Uterus (tissue), 4 donors: ENCODE results near the gene ESPN. TPM values are rescaled to one million over a fixed set of nuclear protein-coding genes. Genes with fewer than 3 reads are reported as not detected.

Experiments
- DNase-seq, 2 donors: peaks; one replicate each; pipeline ENCODE4 v3.0.0-alpha.2; 2019 to 2020
- H3K27ac ChIP-seq, 2 donors: fragments of 200-600 bp; sonication (generic); 1 replicate in 1 of 2; 2 replicates in 1 of 2; pipeline ENCODE4 v1.5.1; 2016 to 2018
- H3K27me3 ChIP-seq, 2 donors: fragments of 200-600 bp; sonication (generic); one replicate each; pipeline ENCODE4 v1.5.1; 2018 to 2019; ENCODE audit warnings: control low read depth in 1 of 2
- H3K36me3 ChIP-seq, 2 donors: fragments of 200-600 bp; sonication (generic); one replicate each; pipeline ENCODE4 v1.5.1; 2019; ENCODE audit warnings: control low read depth in 1 of 2
- H3K4me1 ChIP-seq, 2 donors: fragments of 200-600 bp; sonication (generic); one replicate each; pipeline ENCODE4 v1.5.1; 2018 to 2019; ENCODE audit warnings: control low read depth in 1 of 2
- H3K4me3 ChIP-seq, 2 donors: fragments of 200-600 bp; sonication (generic); 1 replicate in 1 of 2; 2 replicates in 1 of 2; pipeline ENCODE4 v1.5.1; 2018 to 2019; ENCODE audit warnings: mild to moderate bottlenecking in 1 of 2
- H3K9me3 ChIP-seq, 2 donors: fragments of 200-600 bp; sonication (generic); one replicate each; pipeline ENCODE4 v1.5.1; 2019; ENCODE audit warnings: control low read depth in 1 of 2
- POLR2A ChIP-seq, 2 donors: fragments of 450-650 bp; IDR thresholded peaks; one replicate each; pipeline ENCODE4 v1.6.1; 2016; ENCODE audit warnings: antibody characterized with exemption in 2 of 2, mild to moderate bottlenecking in 1 of 2, moderate library complexity in 1 of 2
- intact Hi-C: fragments of 100-400 bp; cut with DNase I; formaldehyde crosslinking; loops from one replicate; pipeline ENCODE4 v1.15.1; 2023; ENCODE audit warnings: low total_unique reads
- total RNA-seq, 4 donors: library from RNA; depleted of rRNA in 3 of 4; stranded (reverse); fragments of >200 nt in 3 of 4; gene quantifications; one replicate each; pipeline versions ENCODE4 v1.1.0 to v1.2.4, GENCODE V29; 2014 to 2023
- TF ChIP-seq, protein P1 (sequence below), 4 experiments: fragments of 200-600 bp in 2 of 4; fragments of 450-650 bp in 2 of 4; sonication (generic) in 2 of 4; IDR thresholded peaks; one replicate each; pipeline ENCODE4 v1.5.1; 2016 to 2019; ENCODE audit warnings: antibody characterized with exemption in 4 of 4, mild to moderate bottlenecking in 2 of 4, moderate library complexity in 1 of 4
- donor health status: DM: yes; HTN: yes; CAD: no.

Gene ESPN
- total RNA-seq, 4 donors from 2014 or later, result 0.58 to 2.5 TPM; not detected in 2

DNA sequence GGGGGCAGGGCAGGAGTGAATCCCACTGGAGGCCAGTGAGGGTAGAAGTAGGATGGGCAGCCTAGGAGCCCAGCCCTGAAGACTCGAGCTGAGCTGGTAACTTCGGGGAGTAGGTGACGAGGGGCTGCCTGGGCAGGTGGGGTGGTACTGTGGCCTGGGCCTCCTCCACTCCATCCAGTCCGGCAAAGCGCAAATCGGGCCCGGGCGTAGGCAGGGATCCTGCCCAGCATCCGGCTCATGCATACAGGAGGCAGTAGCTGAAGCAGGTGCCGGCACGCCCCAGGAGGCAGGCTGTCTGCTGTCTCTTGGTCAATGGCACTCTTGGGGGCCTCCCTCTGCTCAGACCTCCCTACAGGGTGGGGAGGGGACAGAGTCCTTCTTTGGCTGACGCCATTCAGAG is 42.6 kb downstream of the ESPN start:
- no peak for TF ChIP-seq POLR2A (IDR thresholded peaks at IDR 0.05)
- TF ChIP-seq, protein P1, sequence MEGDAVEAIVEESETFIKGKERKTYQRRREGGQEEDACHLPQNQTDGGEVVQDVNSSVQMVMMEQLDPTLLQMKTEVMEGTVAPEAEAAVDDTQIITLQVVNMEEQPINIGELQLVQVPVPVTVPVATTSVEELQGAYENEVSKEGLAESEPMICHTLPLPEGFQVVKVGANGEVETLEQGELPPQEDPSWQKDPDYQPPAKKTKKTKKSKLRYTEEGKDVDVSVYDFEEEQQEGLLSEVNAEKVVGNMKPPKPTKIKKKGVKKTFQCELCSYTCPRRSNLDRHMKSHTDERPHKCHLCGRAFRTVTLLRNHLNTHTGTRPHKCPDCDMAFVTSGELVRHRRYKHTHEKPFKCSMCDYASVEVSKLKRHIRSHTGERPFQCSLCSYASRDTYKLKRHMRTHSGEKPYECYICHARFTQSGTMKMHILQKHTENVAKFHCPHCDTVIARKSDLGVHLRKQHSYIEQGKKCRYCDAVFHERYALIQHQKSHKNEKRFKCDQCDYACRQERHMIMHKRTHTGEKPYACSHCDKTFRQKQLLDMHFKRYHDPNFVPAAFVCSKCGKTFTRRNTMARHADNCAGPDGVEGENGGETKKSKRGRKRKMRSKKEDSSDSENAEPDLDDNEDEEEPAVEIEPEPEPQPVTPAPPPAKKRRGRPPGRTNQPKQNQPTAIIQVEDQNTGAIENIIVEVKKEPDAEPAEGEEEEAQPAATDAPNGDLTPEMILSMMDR (IDR thresholded peaks at IDR 0.05), result no peak
- DNase-seq, result no peak
- intact Hi-C loops, result no loop called here
- Histone ChIP-seq H3K27me3 (no peaks in the 10 kb centered on the region), H3K9me3 (no peaks in the 10 kb centered on the region), H3K27ac (no peak overlapping the region), H3K4me1 (no peaks in the 10 kb centered on the region), H3K36me3 (no peaks in the 10 kb centered on the region), H3K4me3 (no peak overlapping the region)

DNA sequence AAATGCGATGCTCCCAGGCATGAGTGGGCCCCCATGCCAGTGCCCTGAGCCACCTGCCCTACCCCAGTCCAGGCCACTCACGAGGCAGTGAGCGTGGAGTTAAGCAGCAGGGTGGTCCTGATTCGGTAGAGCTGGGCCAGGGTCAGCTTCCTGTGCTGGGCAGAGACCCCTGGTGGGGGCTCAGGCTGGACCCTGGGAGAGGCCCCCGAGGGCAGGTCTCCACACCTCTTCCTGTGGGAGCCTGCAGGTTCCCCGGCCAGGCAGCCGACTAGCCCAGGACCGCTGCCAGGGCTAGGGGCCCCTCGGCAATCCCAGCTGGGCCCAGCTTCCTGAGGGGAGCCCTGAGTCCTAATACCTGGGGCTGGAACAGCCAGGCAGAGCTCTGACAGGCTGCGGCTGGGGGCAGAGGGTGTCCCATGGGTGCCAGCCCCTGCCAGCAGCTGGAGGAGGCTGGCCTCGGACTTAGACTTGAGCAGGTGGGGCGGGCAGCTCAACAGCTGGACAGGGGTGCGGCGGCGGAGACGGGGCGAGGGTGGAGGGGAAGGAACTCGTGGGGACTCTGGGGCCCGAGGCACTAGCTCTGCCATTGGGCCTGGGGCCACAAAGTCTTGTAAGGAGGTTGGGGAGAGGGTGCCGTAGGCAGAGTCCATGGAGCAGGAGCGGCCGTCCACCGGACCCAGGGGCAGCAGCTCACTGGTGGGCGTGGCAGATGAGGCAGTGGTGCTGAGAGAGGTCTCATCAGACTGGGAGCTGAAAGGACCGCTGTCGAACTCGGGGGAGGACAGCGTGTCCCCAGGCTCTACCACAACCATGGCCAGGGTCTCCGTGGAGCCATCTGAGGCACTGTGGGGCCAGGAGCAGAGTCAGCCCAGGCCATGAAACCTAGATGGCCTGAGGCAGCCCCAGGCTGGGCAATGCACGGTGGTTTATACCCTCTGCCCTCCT is 43.4 kb downstream of the ESPN start:
- H3K4me3 ChIP-seq, result no peak overlapping the region
- no peaks in the 10 kb centered on the region for H3K27me3 ChIP-seq
- no peaks in the 10 kb centered on the region for H3K9me3 ChIP-seq
- H3K36me3 ChIP-seq, result no peaks in the 10 kb centered on the region
- TF ChIP-seq, protein P1 (IDR thresholded peaks at IDR 0.05), result no peak
- TF ChIP-seq POLR2A (IDR thresholded peaks at IDR 0.05), result no peak
- no peak overlapping the region for H3K27ac ChIP-seq
- H3K4me1 ChIP-seq, result no peaks in the 10 kb centered on the region
- no peak for DNase-seq
- intact Hi-C loops, result no loop called here

DNA sequence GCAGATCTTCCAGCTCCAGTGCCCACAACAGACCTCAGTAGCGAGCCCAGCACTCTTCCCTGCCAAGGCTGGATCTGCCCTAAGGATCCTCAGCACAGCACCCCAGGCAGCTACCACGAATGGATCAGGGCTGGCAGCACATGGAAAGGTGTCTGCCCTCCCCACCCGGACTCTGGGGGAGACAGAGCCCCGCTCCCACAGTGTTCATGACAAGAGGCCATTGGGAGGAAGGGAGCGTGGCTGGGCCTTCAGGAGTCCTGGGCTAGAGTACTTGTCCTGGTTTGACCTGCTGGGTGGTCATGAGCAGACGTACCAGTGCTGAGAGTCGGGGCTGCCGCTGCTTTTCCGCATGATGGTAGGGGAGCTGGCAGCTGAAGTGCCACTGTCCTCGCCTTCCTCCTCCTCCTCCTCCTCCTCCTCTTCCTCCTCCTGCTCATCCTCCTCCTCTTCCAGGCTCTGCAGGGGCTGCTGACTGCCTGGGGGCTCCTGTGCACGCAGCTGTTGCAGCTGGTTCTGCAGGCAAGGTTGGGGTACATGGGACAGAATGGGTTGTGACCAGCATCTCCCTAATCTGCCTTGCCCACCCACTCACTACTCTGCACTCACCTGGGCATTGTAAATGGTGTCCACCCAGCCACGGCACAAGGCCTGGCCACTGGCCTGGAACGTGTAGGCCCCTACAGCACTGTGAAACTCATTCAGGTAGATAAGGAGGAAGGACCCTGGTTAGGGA is 44.3 kb downstream of the ESPN start:
- no peaks in the 10 kb centered on the region for H3K36me3 ChIP-seq
- TF ChIP-seq POLR2A (IDR thresholded peaks at IDR 0.05), result no peak
- TF ChIP-seq, protein P1 (IDR thresholded peaks at IDR 0.05), result no peak

DNA sequence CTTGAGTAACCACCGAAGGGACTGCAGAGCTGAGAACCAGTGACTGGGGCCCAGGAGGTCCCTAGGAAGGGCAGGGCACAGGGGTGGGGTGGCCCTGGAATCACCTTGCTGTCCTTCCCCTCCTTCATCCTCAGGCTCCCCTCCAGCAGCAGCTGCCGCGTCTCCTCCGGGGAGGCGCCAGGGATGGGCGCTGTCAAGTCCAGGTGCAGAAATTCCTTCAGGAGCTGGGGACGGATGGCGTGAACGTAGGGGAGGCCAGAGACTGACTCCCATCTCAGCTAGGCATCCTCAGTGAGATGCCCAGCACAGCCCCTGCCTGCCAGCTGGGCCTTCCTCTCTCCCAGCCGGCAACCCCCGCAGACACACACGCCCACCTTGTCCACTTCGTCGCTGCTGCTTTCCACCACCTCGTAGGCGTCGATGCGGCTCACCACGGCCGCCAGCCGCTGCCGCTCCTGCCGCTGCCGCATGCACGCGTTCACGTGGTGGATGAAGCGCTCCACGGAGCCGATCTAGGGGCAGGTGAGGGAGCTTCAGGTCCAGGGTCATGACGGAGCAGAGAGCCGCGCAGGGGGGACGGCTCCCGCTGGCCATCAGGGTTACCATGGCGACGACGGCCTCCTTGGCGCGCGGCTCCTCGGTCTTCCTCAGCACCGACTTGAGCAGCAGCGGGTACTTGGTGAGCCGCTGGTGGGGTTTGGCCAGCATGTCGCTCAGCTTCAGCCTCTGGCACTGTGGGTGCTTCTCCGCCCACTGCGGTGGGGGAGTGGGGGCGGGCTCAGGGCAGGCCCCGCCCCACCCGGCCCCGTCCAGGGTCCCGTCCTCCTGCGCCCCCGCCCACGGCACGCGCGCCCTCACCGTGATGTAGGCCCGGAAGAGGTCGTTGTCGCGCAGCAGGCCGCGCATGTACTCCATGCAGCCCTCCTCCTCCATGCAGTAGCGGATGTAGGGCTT is 45.8 kb downstream of the ESPN start:
- Histone ChIP-seq H3K36me3 (no peaks in the 10 kb centered on the region), H3K4me3 (no peak overlapping the region), H3K9me3 (no peaks in the 10 kb centered on the region), H3K27me3 (no peaks in the 10 kb centered on the region), H3K27ac (no peak overlapping the region), H3K4me1 (no peaks in the 10 kb centered on the region)
- no peak for TF ChIP-seq POLR2A (IDR thresholded peaks at IDR 0.05)
- TF ChIP-seq, protein P1 (IDR thresholded peaks at IDR 0.05), result no peak
- DNase-seq, result no peak
- intact Hi-C loops, result no loop called here

More for the DNA sequence above, 44.3 kb downstream of the ESPN start:
- H3K27me3 ChIP-seq, result no peaks in the 10 kb centered on the region
- no peaks in the 10 kb centered on the region for H3K9me3 ChIP-seq
- no peaks in the 10 kb centered on the region for H3K4me1 ChIP-seq
- intact Hi-C loops, result no loop called here
- H3K27ac ChIP-seq, result no peak overlapping the region
- no peak overlapping the region for H3K4me3 ChIP-seq
- DNase-seq, result no peak
